ENCODE results near the gene GSK3B.

- TF ChIP-seq CTCF (IDR thresholded peaks at IDR 0.05; ENCODE audit: low read length) (no peak), EZH2 (optimal IDR thresholded peaks at IDR 0.05; ENCODE audit: low read depth, low read length) (no peak)
Observed at GRCh38 chr3:120101624-120102023, 7.4 kb upstream of the GSK3B start.
